GM21390 (cell line): ENCODE results near the gene IFI35.

Source experiments
- ATAC-seq: cut with Tn5 transposase; IDR thresholded peaks from one replicate; pipeline ENCODE4 v1.9.1; 2021; ENCODE audit not compliant: unreplicated experiment

The IFI35 gene

GRCh38 chr17:43056051-43056450 lies 49.5 kb downstream of the IFI35 start:
- no peak for ATAC-seq

- ATAC-seq: no peak
Observed at GRCh38 chr17:43062984-43063638, 56.5 kb downstream of the IFI35 start.
